Measurements from ENCODE around the gene EHMT1. TPM values are rescaled to one million over a fixed set of nuclear protein-coding genes. Genes with fewer than 3 reads are reported as not detected.

Gene EHMT1
- total RNA-seq, 1 experiment from 2014 or later: 63.9 TPM

- intact Hi-C loops (cut with micrococcal nuclease; ENCODE audit: unreplicated experiment) (no loop called here), in situ Hi-C loops (cut with HindIII; ENCODE audit: low pct_unique_long_range_greater_than_20kb, low sequenced_read_pairs) (no loop called here)
- no peaks in the 10 kb centered on the region for H3K9me3 ChIP-seq (ENCODE audit: control insufficient read depth, insufficient read depth, low read depth, low read length)
- CTCF ChIA-PET: no interaction called here
- H3K4me3 ChIP-seq (ENCODE audit: low read depth in 2 of 2, low read length in 2 of 2): no peak overlapping the region
- TF ChIP-seq REST (IDR thresholded peaks at IDR 0.05; ENCODE audit: insufficient read depth in 1 of 2, low read depth in 2 of 2, low read length in 1 of 2) (no peak), CTCF (IDR thresholded peaks at IDR 0.05) (no peak), TCF7L2 (IDR thresholded peaks at IDR 0.05; ENCODE audit: low read depth, low read length) (no peak), SIN3A (IDR thresholded peaks at IDR 0.05; ENCODE audit: borderline replicate concordance, insufficient read depth, low read depth, low read length) (no peak), POLR2AphosphoS5 (IDR thresholded peaks at IDR 0.05; ENCODE audit: low read depth, low read length) (no peak)
- no TSS peak for BruUV-seq (replicated peaks)
- POLR2A ChIA-PET: interaction anchor here (0.6 kb wide), 1 partner anchor 77 kb away, joined by 3 read pairs; no protein-coding TSS in a partner anchor
- no peak for DNase-seq (ENCODE audit: low read depth, low spot score)
- H3K27me3 ChIP-seq (ENCODE audit: control insufficient read depth, insufficient read depth, low read length): no peaks in the 10 kb centered on the region
- no peak for ATAC-seq
- H3K36me3 ChIP-seq (ENCODE audit: control insufficient read depth, insufficient read depth, low read length): no peaks in the 10 kb centered on the region
- H3K4me1 ChIP-seq (ENCODE audit: control insufficient read depth, insufficient read depth, low read length): no peaks in the 10 kb centered on the region
- no peak overlapping the region for H3K27ac ChIP-seq (ENCODE audit: low read length)
Measured at GRCh38 chr9:137719194-137719593, 100.4 kb downstream of the EHMT1 start.

- ATAC-seq (no peak), DNase-seq (ENCODE audit: low read depth, low spot score) (no peak)
- Histone ChIP-seq H3K9me3 (ENCODE audit: control insufficient read depth, insufficient read depth, low read depth, low read length) (no peaks in the 10 kb centered on the region), H3K27ac (ENCODE audit: low read length) (no peak overlapping the region), H3K36me3 (ENCODE audit: control insufficient read depth, insufficient read depth, low read length) (no peaks in the 10 kb centered on the region), H3K4me3 (ENCODE audit: low read depth in 2 of 2, low read length in 2 of 2) (no peak overlapping the region), H3K27me3 (ENCODE audit: control insufficient read depth, insufficient read depth, low read length) (no peaks in the 10 kb centered on the region), H3K4me1 (ENCODE audit: control insufficient read depth, insufficient read depth, low read length) (no peaks in the 10 kb centered on the region)
- intact Hi-C loops (cut with micrococcal nuclease; ENCODE audit: unreplicated experiment): no loop called here
- POLR2A ChIA-PET: no interaction called here
- no peak for TF ChIP-seq TCF7L2 (IDR thresholded peaks at IDR 0.05; ENCODE audit: low read depth, low read length)
- no peak for TF ChIP-seq POLR2AphosphoS5 (IDR thresholded peaks at IDR 0.05; ENCODE audit: low read depth, low read length)
- no peak for TF ChIP-seq REST (IDR thresholded peaks at IDR 0.05; ENCODE audit: insufficient read depth in 1 of 2, low read depth in 2 of 2, low read length in 1 of 2)
- TF ChIP-seq CTCF (IDR thresholded peaks at IDR 0.05): no peak
- TF ChIP-seq SIN3A (IDR thresholded peaks at IDR 0.05; ENCODE audit: borderline replicate concordance, insufficient read depth, low read depth, low read length): no peak
- no TSS peak for BruUV-seq (replicated peaks)
- in situ Hi-C loops (cut with HindIII; ENCODE audit: low pct_unique_long_range_greater_than_20kb, low sequenced_read_pairs): no loop called here
- CTCF ChIA-PET: no interaction called here
Measured at GRCh38 chr9:137720571-137721110, 101.8 kb downstream of the EHMT1 start.

Measured in Panc1 (cell line).